ENCODE measurements around the gene CADPS2.

- no peak for TF ChIP-seq POLR2AphosphoS5 (IDR thresholded peaks at IDR 0.05; ENCODE audit: low read depth)
- TF ChIP-seq, protein P1, sequence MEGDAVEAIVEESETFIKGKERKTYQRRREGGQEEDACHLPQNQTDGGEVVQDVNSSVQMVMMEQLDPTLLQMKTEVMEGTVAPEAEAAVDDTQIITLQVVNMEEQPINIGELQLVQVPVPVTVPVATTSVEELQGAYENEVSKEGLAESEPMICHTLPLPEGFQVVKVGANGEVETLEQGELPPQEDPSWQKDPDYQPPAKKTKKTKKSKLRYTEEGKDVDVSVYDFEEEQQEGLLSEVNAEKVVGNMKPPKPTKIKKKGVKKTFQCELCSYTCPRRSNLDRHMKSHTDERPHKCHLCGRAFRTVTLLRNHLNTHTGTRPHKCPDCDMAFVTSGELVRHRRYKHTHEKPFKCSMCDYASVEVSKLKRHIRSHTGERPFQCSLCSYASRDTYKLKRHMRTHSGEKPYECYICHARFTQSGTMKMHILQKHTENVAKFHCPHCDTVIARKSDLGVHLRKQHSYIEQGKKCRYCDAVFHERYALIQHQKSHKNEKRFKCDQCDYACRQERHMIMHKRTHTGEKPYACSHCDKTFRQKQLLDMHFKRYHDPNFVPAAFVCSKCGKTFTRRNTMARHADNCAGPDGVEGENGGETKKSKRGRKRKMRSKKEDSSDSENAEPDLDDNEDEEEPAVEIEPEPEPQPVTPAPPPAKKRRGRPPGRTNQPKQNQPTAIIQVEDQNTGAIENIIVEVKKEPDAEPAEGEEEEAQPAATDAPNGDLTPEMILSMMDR (IDR thresholded peaks at IDR 0.05; ENCODE audit: insufficient read depth, low read length) = no peak
- TF ChIP-seq REST (IDR thresholded peaks at IDR 0.05; ENCODE audit: insufficient replicate concordance, low read depth) = no peak
- no peak for TF ChIP-seq GABPA (IDR thresholded peaks at IDR 0.05; ENCODE audit: low read depth)
Observed at GRCh38 chr7:122702872-122703510, 183.3 kb downstream of the CADPS2 start, which contains the start of gene RNF148.

Data from HL-60 (cell line).